Breast epithelium (tissue), 4 donors: Measurements from ENCODE around the gene FYB1. TPM values are rescaled to one million over a fixed set of nuclear protein-coding genes. Genes with fewer than 3 reads are reported as not detected.

Source experiments
- DNase-seq, 2 donors: peaks; one replicate each; pipeline ENCODE4 v3.0.0-alpha.2; 2019; ENCODE audit warnings: low spot score in 2 of 2
- H3K27ac ChIP-seq, 2 donors: fragments of 200-600 bp; sonication (generic) in 1 of 2; one replicate each; pipeline ENCODE4 v1.5.1; 2016 to 2019; ENCODE audit warnings: mild to moderate bottlenecking in 1 of 2
- H3K27me3 ChIP-seq, 2 donors: fragments of 200-600 bp; sonication (generic) in 1 of 2; one replicate each; pipeline versions ENCODE4 v1.5.1 to v1.6.0; 2017 to 2019; ENCODE audit warnings: control low read depth in 1 of 2, mild to moderate bottlenecking in 1 of 2
- H3K36me3 ChIP-seq: fragments of 200-600 bp; one replicate; pipeline ENCODE4 v1.5.1; 2019
- H3K4me1 ChIP-seq, 2 donors: fragments of 200-600 bp; sonication (generic); one replicate each; pipeline ENCODE4 v1.5.1; 2016 to 2019; ENCODE audit warnings: control low read depth in 1 of 2
- H3K4me3 ChIP-seq, 3 donors: fragments of 200-600 bp; sonication (generic); 1 replicate in 2 of 3; 2 replicates in 1 of 3; pipeline ENCODE4 v1.5.1; 2016 to 2019; ENCODE audit warnings: mild to moderate bottlenecking in 3 of 3, moderate library complexity in 2 of 3
- H3K9me3 ChIP-seq, 2 donors: fragments of 200-600 bp; sonication (generic) in 1 of 2; one replicate each; pipeline ENCODE4 v1.5.1; 2016 to 2019; ENCODE audit warnings: control low read depth in 1 of 2
- CTCF ChIP-seq, 3 donors: fragments of 450-650 bp; IDR thresholded peaks; one replicate each; pipeline ENCODE4 v1.5.1; 2016 to 2017; ENCODE audit warnings: antibody characterized with exemption in 3 of 3, mild to moderate bottlenecking in 3 of 3, moderate library complexity in 3 of 3
- POLR2A ChIP-seq: fragments of 450-650 bp; IDR thresholded peaks from one replicate; pipeline ENCODE4 v1.6.1; 2016; ENCODE audit warnings: antibody characterized with exemption, mild to moderate bottlenecking, moderate library complexity
- POLR2AphosphoS5 ChIP-seq, 3 donors: sonication (generic); formaldehyde crosslinking; IDR thresholded peaks; one replicate each; pipeline ENCODE4 v1.6.1; 2017; ENCODE audit warnings: antibody characterized with exemption in 3 of 3
- intact Hi-C: fragments of 100-400 bp; cut with DNase I; formaldehyde crosslinking; loops from one replicate; pipeline ENCODE4 v1.15.1; 2023; ENCODE audit warnings: low total_unique reads
- total RNA-seq, 3 donors: library from RNA; depleted of rRNA; stranded (reverse); fragments of >200 nt; gene quantifications; one replicate each; pipeline ENCODE4 v1.1.0, GENCODE V29; 2016

Gene FYB1
- total RNA-seq, 3 donors from 2014 or later: 10.2 to 17.9 (median 11.4) TPM

DNA sequence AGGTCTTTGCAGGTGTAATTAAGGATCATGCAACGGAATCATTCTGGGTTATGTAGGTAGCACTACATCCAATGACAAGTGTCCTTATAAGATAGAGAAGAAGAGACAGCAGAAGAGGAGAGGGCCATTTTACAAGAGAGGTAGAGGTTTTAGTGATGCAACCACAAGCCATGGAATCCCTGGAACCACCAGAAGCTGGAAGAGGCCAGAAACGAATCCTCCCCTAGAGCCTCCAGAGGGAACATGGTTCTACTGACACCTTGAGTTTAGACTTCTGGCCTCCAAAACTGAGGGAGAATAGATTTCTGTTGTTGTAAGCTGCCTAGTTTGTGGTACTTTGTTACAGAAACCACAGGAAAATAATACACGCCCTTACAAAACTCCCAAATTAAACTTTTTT lies 3.5 kb downstream of the FYB1 start:
- Histone ChIP-seq H3K27me3 (no peaks in the 10 kb centered on the region), H3K4me1 (no peaks in the 10 kb centered on the region), H3K36me3 (no peaks in the 10 kb centered on the region), H3K4me3 (no peak overlapping the region), H3K9me3 (no peaks in the 10 kb centered on the region), H3K27ac (no peak overlapping the region)
- intact Hi-C loops: no loop called here
- DNase-seq: no peak
- TF ChIP-seq CTCF (IDR thresholded peaks at IDR 0.05): no peak
- TF ChIP-seq POLR2AphosphoS5 (IDR thresholded peaks at IDR 0.05): no peak
- no peak for TF ChIP-seq POLR2A

DNA sequence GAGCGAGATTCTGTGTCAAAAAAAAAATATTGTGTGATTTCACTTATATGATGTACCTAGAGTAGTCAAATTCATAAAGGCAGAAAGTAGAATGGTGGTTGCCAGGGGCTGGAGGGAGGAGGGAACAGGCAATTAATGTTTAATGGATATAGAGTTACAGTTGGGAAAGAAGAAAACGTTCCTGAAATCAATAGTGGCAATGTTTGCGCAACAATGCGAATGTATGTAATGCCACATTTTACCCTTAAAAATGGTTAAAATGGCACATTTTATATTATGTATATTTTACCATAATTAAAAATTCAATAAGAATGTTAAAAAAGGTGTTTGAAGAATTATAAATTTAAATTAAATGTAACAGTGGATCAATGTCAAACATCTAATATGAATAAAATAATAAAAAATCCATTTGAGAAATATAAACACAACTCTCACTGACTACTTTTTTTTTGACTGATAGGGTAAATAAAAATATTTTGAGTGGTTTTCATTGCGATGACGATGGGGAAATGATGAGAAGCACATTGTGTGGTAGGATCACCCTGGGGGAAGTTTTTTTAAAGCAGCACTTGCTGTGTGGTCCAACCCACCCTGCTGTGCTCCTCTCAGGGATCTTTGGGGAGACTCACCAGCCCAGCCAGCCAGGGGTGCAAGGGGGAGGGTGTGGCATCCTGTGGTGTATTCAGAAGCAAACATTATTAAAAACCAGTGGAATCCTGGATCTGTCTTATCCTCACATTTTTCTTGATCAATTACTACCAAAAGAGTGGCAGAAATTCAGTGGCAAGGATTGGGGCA lies 4.3 kb downstream of the FYB1 start:
- no peak for TF ChIP-seq CTCF (IDR thresholded peaks at IDR 0.05)
- no peak for TF ChIP-seq POLR2AphosphoS5 (IDR thresholded peaks at IDR 0.05)
- TF ChIP-seq POLR2A: no peak
- Histone ChIP-seq H3K36me3 (no peaks in the 10 kb centered on the region), H3K9me3 (no peaks in the 10 kb centered on the region), H3K27ac (no peak overlapping the region), H3K27me3 (no peaks in the 10 kb centered on the region), H3K4me3 (no peak overlapping the region), H3K4me1 (no peaks in the 10 kb centered on the region)
- intact Hi-C loops: no loop called here
- DNase-seq: no peak

GRCh38 chr5:39213447-39214207 lies 5.7 kb downstream of the FYB1 start:
- no peak for TF ChIP-seq POLR2AphosphoS5 (IDR thresholded peaks at IDR 0.05)
- TF ChIP-seq CTCF (IDR thresholded peaks at IDR 0.05): no peak
- no peak for TF ChIP-seq POLR2A
- no peaks in the 10 kb centered on the region for H3K36me3 ChIP-seq
- no peak for DNase-seq
- no peaks in the 10 kb centered on the region for H3K27me3 ChIP-seq
- no peaks in the 10 kb centered on the region for H3K9me3 ChIP-seq
- intact Hi-C loops: no loop called here
- H3K27ac ChIP-seq: no peak overlapping the region
- H3K4me3 ChIP-seq: no peak overlapping the region
- no peaks in the 10 kb centered on the region for H3K4me1 ChIP-seq

- no peak for DNase-seq
- intact Hi-C loops: no loop called here
- TF ChIP-seq POLR2AphosphoS5 (IDR thresholded peaks at IDR 0.05) (no peak), CTCF (IDR thresholded peaks at IDR 0.05) (no peak), POLR2A (no peak)
- Histone ChIP-seq H3K4me3 (no peak overlapping the region), H3K4me1 (no peaks in the 10 kb centered on the region), H3K27me3 (no peaks in the 10 kb centered on the region), H3K27ac (no peak overlapping the region), H3K36me3 (no peaks in the 10 kb centered on the region), H3K9me3 (no peaks in the 10 kb centered on the region)
These were observed 7.6 kb downstream of the FYB1 start for GRCh38 chr5:39211773-39212172.

GRCh38 chr5:39209924-39210323 lies 9.4 kb downstream of the FYB1 start:
- intact Hi-C loops: no loop called here
- no peaks in the 10 kb centered on the region for H3K4me1 ChIP-seq
- H3K27me3 ChIP-seq: no peaks in the 10 kb centered on the region
- no peak overlapping the region for H3K27ac ChIP-seq
- TF ChIP-seq POLR2AphosphoS5 (IDR thresholded peaks at IDR 0.05): no peak
- TF ChIP-seq POLR2A: no peak
- TF ChIP-seq CTCF (IDR thresholded peaks at IDR 0.05): no peak
- H3K9me3 ChIP-seq: no peaks in the 10 kb centered on the region
- no peaks in the 10 kb centered on the region for H3K36me3 ChIP-seq
- no peak overlapping the region for H3K4me3 ChIP-seq
- no peak for DNase-seq
